ACC112 (cell line): ENCODE measurements around the gene ZSCAN16.

Experiments
- H2AFZ ChIP-seq: fragments of 200-600 bp; sonication (generic); one replicate; pipeline ENCODE4 v1.6.0; 2017; ENCODE audit warnings: antibody characterized with exemption, low read length; ENCODE audit not compliant: unreplicated experiment
- H3K27ac ChIP-seq: fragments of 200-600 bp; sonication (generic); 2 replicates; pipeline ENCODE4 v1.5.1; 2014; ENCODE audit warnings: low read depth, mild to moderate bottlenecking, antibody characterized with exemption, low read length, moderate library complexity
- H3K27me3 ChIP-seq: fragments of 200-600 bp; sonication (generic); 2 replicates; pipeline ENCODE4 v1.6.1; 2014; ENCODE audit warnings: mild to moderate bottlenecking, antibody characterized with exemption, low read length, moderate library complexity, mixed read lengths; ENCODE audit not compliant: insufficient read depth
- H3K36me3 ChIP-seq: fragments of 200-600 bp; sonication (generic); 2 replicates; pipeline ENCODE4 v1.6.1; 2016; ENCODE audit warnings: mild to moderate bottlenecking, antibody characterized with exemption, low read length, moderate library complexity, mixed read lengths; ENCODE audit not compliant: insufficient read depth
- H3K4me1 ChIP-seq: fragments of 200-600 bp; sonication (generic); one replicate; pipeline ENCODE4 v1.6.1; 2016; ENCODE audit warnings: low read length, mixed read lengths; ENCODE audit not compliant: insufficient read depth, unreplicated experiment, control insufficient read depth
- H3K4me3 ChIP-seq: fragments of 200-600 bp; sonication (generic); 2 replicates; pipeline ENCODE4 v1.5.1; 2014; ENCODE audit warnings: mild to moderate bottlenecking, low read depth, low read length
- H3K79me2 ChIP-seq: fragments of 200-600 bp; sonication (generic); one replicate; pipeline ENCODE4 v1.6.0; 2016; ENCODE audit warnings: low read length; ENCODE audit not compliant: control insufficient read depth, unreplicated experiment, insufficient read depth

Gene ZSCAN16

GRCh38 chr6:28171271-28171670, 46.9 kb downstream of the ZSCAN16 start:
- Histone ChIP-seq H2AFZ (no peak overlapping the region), H3K79me2 (no peaks in the 10 kb centered on the region), H3K27me3 (no peaks in the 10 kb centered on the region; the same call in 1 of the 2 replicates), H3K36me3 (no peaks in the 10 kb centered on the region), H3K4me3 (no peak overlapping the region), H3K4me1 (peaks cover 4% of the 10 kb centered on the region), H3K27ac (no peak overlapping the region)

GRCh38 chr6:28172006-28172405, 47.6 kb downstream of the ZSCAN16 start:
- H3K27ac ChIP-seq = no peak overlapping the region

DNA sequence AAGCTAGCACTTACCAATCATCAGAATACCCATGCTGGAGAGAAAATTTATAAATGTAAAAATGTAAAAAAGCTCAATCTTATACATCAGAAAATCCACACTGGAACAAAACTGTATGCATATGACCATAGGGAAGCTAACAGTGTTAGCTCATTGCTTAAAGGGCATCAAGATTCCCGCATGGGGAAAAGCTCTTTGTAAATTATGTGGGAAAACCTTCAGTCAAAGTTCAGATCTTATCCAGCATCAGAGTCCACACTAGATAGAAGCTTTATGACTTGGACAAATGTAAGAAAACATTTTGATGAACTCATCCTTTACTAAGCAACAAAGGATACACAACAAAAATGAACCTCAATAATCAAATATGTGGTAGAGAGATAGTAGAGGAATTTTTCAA, 52.0 kb downstream of the ZSCAN16 start:
- H3K4me1 ChIP-seq = no peaks in the 10 kb centered on the region
- H2AFZ ChIP-seq = no peak overlapping the region
- no peak overlapping the region for H3K27ac ChIP-seq
- no peak overlapping the region for H3K4me3 ChIP-seq
- no peaks in the 10 kb centered on the region for H3K36me3 ChIP-seq
- H3K27me3 ChIP-seq = no peaks in the 10 kb centered on the region; the same call in 1 of the 2 replicates
- H3K79me2 ChIP-seq = no peaks in the 10 kb centered on the region

More at GRCh38 chr6:28172006-28172405, 47.6 kb downstream of the ZSCAN16 start:
- Histone ChIP-seq H3K27me3 (no peaks in the 10 kb centered on the region; the same call in 1 of the 2 replicates), H3K4me3 (no peak overlapping the region), H3K4me1 (no peaks in the 10 kb centered on the region), H3K79me2 (no peaks in the 10 kb centered on the region), H2AFZ (no peak overlapping the region), H3K36me3 (no peaks in the 10 kb centered on the region)
